Activated naive CD4-positive, alpha-beta T cell treated with anti-CD3 and anti-CD28 coated beads, Interleukin-2, amount 50 U/mL, for 16 hours (primary cell): ENCODE results near the gene ETV5.

ENCODE experiments used
- DNase-seq: peaks from one replicate; pipeline ENCODE4 v3.0.0-alpha.2; 2020

ETV5 gene

DNA sequence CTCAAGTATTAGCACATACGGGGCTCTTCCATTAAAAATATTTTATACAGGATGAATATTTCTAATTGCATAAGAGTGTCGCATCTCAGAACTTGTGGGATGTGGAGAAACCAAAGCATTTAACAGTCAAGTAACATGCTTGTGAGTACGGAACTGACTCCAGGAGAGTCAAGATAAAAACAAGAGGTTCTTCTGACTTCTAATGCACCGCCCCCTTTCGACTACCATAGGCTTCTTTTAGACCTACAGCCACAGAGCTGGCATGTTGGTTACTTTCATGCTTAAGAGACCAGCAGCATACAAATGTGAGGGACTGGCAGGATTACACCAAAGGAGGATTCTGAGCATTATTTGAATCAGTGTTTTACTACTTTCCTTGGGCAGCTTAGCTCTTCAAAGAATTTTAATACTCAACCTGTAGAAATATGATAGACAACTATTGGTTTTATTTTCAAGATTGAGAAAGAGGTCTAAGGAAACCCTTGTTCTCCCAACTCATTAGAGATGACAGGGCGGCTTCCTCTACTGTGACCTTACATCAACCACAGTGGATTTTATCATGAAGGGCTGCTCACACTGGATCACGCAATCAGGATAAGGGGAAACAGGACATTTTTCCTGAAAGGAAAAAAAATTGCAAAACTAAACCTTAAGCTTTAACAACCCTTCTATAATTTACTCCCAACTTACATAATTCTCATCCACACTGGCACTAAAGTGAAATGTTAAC is 14.0 kb downstream of the ETV5 start:
- DNase-seq = no peak

DNA sequence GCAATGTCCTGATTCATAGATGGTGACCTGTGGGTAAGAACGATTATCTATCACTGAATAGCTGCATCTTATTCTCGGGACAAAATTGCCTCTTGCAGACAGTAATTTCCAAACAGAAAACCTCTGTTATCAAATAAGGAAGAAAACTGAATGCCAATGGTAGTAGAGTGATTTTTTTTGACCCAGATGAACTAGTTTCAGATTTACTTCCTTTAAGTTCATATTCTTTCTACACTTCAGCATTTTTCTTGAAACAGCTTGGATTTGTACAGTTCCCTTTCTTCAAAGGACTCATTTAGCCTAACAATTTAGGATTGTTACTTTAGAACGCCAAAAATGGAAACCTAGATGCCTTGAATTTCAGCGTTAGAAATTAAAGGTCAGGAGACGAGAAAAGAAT is 14.6 kb downstream of the ETV5 start:
- DNase-seq = no peak

DNA sequence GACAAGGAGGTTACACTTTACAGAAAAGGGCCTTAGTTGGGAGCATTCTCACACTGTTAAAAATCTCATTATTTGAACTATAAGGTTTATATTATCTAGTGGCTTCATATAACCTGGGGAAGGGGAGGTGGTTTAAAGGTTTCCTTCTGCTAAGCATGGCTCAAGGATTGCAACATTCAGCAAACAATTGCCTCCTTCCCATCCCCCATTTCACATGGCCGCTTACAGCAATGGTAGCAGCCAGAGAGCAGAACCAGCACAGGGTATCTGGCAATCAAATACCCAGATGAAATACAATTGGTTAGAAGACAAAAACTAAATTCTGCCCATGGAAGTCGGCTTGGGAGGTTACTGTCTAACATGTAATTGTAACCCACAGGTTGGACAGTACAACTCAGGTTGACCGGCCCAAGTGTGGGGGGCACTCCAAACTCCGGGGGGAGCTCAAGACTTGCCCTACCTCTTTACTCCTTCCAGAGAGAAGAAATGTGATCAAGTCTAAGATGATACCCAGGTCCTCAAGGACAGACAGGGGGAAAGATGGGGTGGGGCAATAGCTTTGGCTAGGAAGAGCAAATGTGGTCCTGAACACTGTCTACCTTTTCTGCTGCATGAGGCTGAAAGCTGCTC is 15.5 kb downstream of the ETV5 start:
- no peak for DNase-seq

- DNase-seq = no peak
Observed at GRCh38 chr3:186092360-186093070, 16.4 kb downstream of the ETV5 start.

- DNase-seq = no peak
Observed at GRCh38 chr3:186090901-186091300, 18.0 kb downstream of the ETV5 start.

- DNase-seq = no peak
Observed at GRCh38 chr3:186088335-186088734, 20.6 kb downstream of the ETV5 start.

DNA sequence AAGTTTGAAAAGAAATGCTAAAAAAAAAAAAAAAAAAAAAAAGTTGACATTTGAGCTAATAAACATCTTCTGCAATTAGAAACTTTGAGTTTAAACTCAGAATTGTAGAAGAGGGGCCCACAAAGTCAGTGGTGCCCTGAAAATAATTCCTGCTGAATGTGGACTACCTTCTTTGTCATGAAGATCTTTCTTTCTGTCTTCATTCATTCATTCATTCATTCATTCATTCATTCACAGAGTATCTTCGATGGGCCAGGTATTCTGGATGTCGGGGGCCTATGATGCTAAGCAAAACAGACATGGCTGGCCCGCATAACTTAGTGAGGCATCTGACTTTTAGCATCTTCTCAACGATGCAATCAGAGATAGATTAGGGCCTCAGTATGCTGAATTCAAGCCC is 24.6 kb downstream of the ETV5 start:
- no peak for DNase-seq

DNA sequence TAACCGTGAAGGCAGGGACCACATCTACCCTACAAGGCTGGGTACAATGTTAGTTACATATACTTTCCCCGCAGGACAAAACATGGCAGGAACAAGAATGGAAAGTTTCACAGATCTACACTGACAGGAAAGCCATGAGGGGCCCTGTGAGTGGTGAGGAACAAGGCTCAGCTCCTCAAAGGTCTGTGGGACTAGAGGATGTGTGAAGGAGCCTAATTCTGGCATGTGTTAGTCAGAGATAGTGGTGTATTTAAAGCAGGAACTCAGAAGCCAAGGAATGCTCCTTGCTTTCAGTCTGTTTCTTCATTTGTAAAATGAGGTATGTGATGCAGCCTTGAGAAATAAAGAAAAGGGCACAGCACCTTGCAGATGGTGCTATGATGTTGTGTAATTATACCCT is 25.1 kb downstream of the ETV5 start:
- DNase-seq = no peak

- DNase-seq = no peak
Observed at GRCh38 chr3:186082150-186082549, 26.7 kb downstream of the ETV5 start.

GRCh38 chr3:186081678-186082077 is 27.2 kb downstream of the ETV5 start:
- DNase-seq = no peak

GRCh38 chr3:186080849-186081438 is 27.9 kb downstream of the ETV5 start:
- DNase-seq = no peak

DNA sequence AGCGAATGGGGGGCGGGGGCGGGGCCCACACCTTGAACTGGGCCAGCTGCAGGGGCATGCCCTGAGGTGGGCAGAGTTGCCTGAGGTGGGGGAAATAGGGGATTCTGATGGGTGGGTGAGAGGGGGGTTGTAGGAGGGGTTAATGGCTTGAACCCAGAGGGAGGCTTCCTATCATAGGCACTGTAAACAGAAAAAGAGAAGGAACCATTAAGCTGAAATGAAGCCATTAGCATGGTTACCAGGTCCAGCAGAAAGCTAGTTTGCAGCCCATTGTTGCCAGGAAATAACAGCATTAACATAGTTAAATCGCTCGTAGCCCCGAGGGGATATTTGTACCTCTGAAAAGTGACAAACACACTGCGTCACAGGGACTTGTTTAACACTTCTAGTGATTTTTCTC is 29.0 kb downstream of the ETV5 start:
- no peak for DNase-seq

- DNase-seq = no peak
Observed at GRCh38 chr3:186077466-186077865, 31.4 kb downstream of the ETV5 start.

- no peak for DNase-seq
Observed at GRCh38 chr3:186075931-186076567, 32.8 kb downstream of the ETV5 start.

GRCh38 chr3:186075489-186075888 is 33.4 kb downstream of the ETV5 start:
- DNase-seq = no peak

DNA sequence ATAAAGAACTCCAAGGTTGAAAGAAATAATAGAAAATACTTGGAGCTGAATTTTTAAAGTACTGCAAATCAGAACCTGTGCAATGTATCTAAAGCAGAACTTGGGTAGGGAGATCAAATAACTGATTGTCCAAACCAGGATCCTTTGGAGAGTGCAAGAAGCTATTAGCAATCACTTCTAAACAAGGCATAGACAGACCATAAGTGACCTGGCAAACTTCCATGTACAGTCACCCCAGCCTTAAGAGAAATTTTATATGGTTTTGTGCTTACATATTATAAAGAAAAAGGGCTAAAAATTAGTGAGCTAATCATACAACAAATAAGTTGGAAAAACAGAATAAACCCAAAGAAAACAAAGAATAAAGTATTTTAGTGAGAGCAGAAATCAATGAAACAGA is 35.2 kb downstream of the ETV5 start:
- DNase-seq = no peak

GRCh38 chr3:186070996-186071395 is 37.9 kb downstream of the ETV5 start:
- DNase-seq = no peak

DNA sequence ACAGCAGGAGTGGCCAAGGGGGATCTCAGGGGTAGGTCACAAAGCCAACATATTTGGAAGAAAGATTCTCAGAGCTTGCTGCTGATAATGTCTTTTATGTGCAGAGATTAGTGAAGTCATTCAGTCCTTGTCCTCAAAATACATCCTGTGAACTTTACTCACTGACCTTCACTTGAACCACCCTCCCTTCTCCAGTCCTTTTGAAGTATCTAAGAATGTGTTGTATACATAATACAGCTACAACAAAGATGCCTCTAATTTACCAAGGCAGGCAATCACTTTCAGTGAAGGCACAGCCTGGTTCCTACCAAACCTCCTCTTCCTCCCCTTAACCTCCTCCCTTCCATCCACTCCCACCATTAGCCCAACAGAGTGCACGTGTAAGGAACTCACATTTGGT is 38.3 kb downstream of the ETV5 start:
- DNase-seq = no peak

- DNase-seq = no peak
Observed at GRCh38 chr3:186070133-186070532, 38.8 kb downstream of the ETV5 start.

DNA sequence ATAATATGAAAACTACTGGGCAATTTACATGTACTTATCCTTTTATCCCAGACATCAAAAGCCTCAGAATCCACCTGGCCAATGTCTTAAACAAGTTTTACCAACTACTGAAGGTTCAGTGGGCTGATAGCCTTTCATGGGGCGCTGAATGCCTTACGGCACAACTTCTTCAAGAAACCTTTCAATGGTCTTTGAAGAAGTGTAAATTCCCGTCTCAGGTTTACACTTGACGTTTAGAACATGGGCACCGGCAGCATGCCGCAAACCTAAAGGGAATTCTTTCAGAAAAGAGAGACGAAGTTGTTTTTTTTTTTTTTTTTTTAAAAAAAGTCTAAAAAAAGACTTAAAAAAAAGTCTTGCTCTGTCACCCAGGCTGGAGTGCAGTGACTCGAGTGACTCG is 39.7 kb downstream of the ETV5 start:
- DNase-seq = no peak

- DNase-seq = no peak
Observed at GRCh38 chr3:186068243-186068552, 40.7 kb downstream of the ETV5 start.

GRCh38 chr3:186067360-186068242 is 41.3 kb downstream of the ETV5 start:
- no peak for DNase-seq

DNA sequence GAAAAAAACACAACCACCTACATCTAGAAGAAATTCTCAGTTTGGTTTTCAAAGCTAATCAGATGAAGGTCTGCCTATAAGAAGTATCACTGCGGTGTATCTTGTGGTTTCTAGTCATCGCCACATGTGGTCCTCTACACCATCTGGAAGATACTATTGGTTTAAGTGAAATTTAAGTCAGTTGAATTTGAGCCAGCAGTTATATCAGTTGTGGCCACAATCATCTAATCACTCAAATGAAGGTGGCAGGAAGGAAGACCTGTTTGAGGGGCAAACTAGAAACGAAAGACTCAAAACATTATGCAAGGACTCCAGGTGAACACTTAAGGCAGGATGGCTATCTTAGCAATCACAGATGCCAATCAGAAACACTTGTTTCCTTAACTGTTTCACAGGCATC is 48.7 kb downstream of the ETV5 start:
- no peak for DNase-seq
